HepG2 (cell line): ENCODE data around the gene STK24.

Experiments
- CREB1 ChIP-seq, 2 experiments: fragments of 450-650 bp in 1 of 2; IDR thresholded peaks; 2 replicates each; pipeline ENCODE4 v1.6.1; 2016 to 2017; ENCODE audit warnings: control low read depth in 1 of 2, mild to moderate bottlenecking in 1 of 2, missing compliant biosample characterization in 1 of 2, missing genetic modification characterization in 1 of 2
- MTA1 ChIP-seq: sonication (generic); formaldehyde crosslinking; IDR thresholded peaks from 2 replicates; pipeline ENCODE4 v1.4.0; 2020; ENCODE audit warnings: missing genetic modification reagents, mild to moderate bottlenecking, borderline replicate concordance
- MYC ChIP-seq: sonication (generic); formaldehyde crosslinking; IDR thresholded peaks from 2 replicates; pipeline ENCODE4 v1.9.0; 2021; ENCODE audit warnings: missing genetic modification reagents, borderline replicate concordance
- NR2F1 ChIP-seq, 2 experiments: fragments of 450-650 bp in 1 of 2; formaldehyde crosslinking in 1 of 2; IDR thresholded peaks; 2 replicates each; pipeline versions ENCODE4 v1.5.0 to v1.6.1; 2016 to 2020; ENCODE audit warnings: mild to moderate bottlenecking in 1 of 2, missing compliant biosample characterization in 1 of 2, missing genetic modification reagents in 1 of 2, moderate library complexity in 1 of 2
- PCBP2 ChIP-seq: fragments of 200-400 bp; formaldehyde crosslinking; optimal IDR thresholded peaks from 2 replicates; pipeline ENCODE3; 2018; ENCODE audit warnings: low read length, low read depth; ENCODE audit not compliant: poor library complexity, severe bottlenecking
- SIN3A ChIP-seq: IDR thresholded peaks from 2 replicates; pipeline ENCODE4 v1.6.1; 2011; ENCODE audit warnings: low read depth, mild to moderate bottlenecking, control low read depth, low read length, borderline replicate concordance
- ZNF124 ChIP-seq: sonication (generic); formaldehyde crosslinking; IDR thresholded peaks from 2 replicates; pipeline ENCODE4 v1.4.0; 2020; ENCODE audit warnings: missing genetic modification reagents
- TF ChIP-seq, protein P1 (sequence below): sonication (generic); formaldehyde crosslinking; IDR thresholded peaks from 2 replicates; pipeline ENCODE4 v1.4.0; 2020; ENCODE audit warnings: missing genetic modification reagents, borderline replicate concordance

- TF ChIP-seq PCBP2 = no peak
- TF ChIP-seq NR2F1 (CRISPR knock-in tag; IDR thresholded peaks at IDR 0.05) = no peak
- no peak for TF ChIP-seq MYC (CRISPR knock-in tag)
- no peak for TF ChIP-seq SIN3A
- TF ChIP-seq MTA1 (CRISPR knock-in tag) = no peak
- TF ChIP-seq ZNF124 (CRISPR knock-in tag) = no peak
- TF ChIP-seq, protein P1, sequence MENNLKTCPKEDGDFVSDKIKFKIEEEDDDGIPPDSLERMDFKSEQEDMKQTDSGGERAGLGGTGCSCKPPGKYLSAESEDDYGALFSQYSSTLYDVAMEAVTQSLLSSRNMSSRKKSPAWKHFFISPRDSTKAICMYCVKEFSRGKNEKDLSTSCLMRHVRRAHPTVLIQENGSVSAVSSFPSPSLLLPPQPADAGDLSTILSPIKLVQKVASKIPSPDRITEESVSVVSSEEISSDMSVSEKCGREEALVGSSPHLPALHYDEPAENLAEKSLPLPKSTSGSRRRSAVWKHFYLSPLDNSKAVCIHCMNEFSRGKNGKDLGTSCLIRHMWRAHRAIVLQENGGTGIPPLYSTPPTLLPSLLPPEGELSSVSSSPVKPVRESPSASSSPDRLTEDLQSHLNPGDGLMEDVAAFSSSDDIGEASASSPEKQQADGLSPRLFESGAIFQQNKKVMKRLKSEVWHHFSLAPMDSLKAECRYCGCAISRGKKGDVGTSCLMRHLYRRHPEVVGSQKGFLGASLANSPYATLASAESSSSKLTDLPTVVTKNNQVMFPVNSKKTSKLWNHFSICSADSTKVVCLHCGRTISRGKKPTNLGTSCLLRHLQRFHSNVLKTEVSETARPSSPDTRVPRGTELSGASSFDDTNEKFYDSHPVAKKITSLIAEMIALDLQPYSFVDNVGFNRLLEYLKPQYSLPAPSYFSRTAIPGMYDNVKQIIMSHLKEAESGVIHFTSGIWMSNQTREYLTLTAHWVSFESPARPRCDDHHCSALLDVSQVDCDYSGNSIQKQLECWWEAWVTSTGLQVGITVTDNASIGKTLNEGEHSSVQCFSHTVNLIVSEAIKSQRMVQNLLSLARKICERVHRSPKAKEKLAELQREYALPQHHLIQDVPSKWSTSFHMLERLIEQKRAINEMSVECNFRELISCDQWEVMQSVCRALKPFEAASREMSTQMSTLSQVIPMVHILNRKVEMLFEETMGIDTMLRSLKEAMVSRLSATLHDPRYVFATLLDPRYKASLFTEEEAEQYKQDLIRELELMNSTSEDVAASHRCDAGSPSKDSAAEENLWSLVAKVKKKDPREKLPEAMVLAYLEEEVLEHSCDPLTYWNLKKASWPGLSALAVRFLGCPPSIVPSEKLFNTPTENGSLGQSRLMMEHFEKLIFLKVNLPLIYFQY (CRISPR knock-in tag) = no peak
- no peak for TF ChIP-seq CREB1 (IDR thresholded peaks at IDR 0.05)
- no peak for TF ChIP-seq CREB1 (CRISPR knock-in tag; IDR thresholded peaks at IDR 0.05)
These were observed 163.1 kb downstream of the STK24 start for GRCh38 chr13:98413796-98414195.
